GM23248 (cell line): ENCODE measurements around the gene TUBD1. TPM values are rescaled to one million over a fixed set of nuclear protein-coding genes. Genes with fewer than 3 reads are reported as not detected.

Source experiments
- DNase-seq: peaks from one replicate; pipeline ENCODE4 v3.0.0-alpha.2; 2015
- H2AFZ ChIP-seq: fragments of 200-600 bp; sonication (generic); 2 replicates; pipeline ENCODE4 v1.6.1; 2016; ENCODE audit warnings: antibody characterized with exemption
- H3F3A ChIP-seq: fragments of 200-600 bp; sonication (generic); 2 replicates; pipeline ENCODE4 v1.6.1; 2016; ENCODE audit warnings: mild to moderate bottlenecking, antibody characterized with exemption, mixed run types; ENCODE audit not compliant: insufficient read depth
- H3K27ac ChIP-seq: fragments of 200-600 bp; sonication (generic); 2 replicates; pipeline ENCODE4 v1.5.1; 2016; ENCODE audit warnings: mild to moderate bottlenecking
- H3K27me3 ChIP-seq: fragments of 200-600 bp; sonication (generic); replicated peaks from 2 replicates; pipeline ENCODE4 v1.6.1; 2016; ENCODE audit warnings: mild to moderate bottlenecking; ENCODE audit not compliant: insufficient read depth
- H3K36me3 ChIP-seq: fragments of 200-600 bp; sonication (generic); 2 replicates; pipeline ENCODE4 v1.6.1; 2016; ENCODE audit warnings: low read depth, mild to moderate bottlenecking
- H3K4me1 ChIP-seq: fragments of 200-600 bp; sonication (generic); 2 replicates; pipeline ENCODE4 v1.6.1; 2016; ENCODE audit warnings: mild to moderate bottlenecking; ENCODE audit not compliant: insufficient read depth
- H3K4me2 ChIP-seq: fragments of 200-600 bp; sonication (generic); one replicate; pipeline ENCODE4 v1.6.1; 2016; ENCODE audit warnings: mild to moderate bottlenecking; ENCODE audit not compliant: unreplicated experiment
- H3K4me3 ChIP-seq: fragments of 200-600 bp; sonication (generic); 2 replicates; pipeline ENCODE4 v1.5.1; 2016; ENCODE audit warnings: mild to moderate bottlenecking
- H3K79me2 ChIP-seq: fragments of 200-600 bp; sonication (generic); 2 replicates; pipeline ENCODE4 v1.6.1; 2016; ENCODE audit warnings: mild to moderate bottlenecking; ENCODE audit not compliant: insufficient read depth
- H3K9ac ChIP-seq: fragments of 200-600 bp; sonication (generic); 2 replicates; pipeline ENCODE4 v1.6.1; 2016; ENCODE audit warnings: mild to moderate bottlenecking
- H3K9me2 ChIP-seq: fragments of 200-600 bp; sonication (generic); 2 replicates; pipeline ENCODE4 v1.6.1; 2016; ENCODE audit warnings: mixed run types, mild to moderate bottlenecking, moderate library complexity; ENCODE audit not compliant: insufficient read depth
- H3K9me3 ChIP-seq: fragments of 200-600 bp; sonication (generic); one replicate; pipeline ENCODE4 v1.6.1; 2017; ENCODE audit warnings: low read depth
- H4K20me1 ChIP-seq: fragments of 200-600 bp; sonication (generic); 2 replicates; pipeline ENCODE4 v1.6.0; 2016; ENCODE audit not compliant: insufficient read depth
- EZH2 ChIP-seq: fragments of 200-600 bp; sonication (generic); IDR thresholded peaks from 2 replicates; pipeline ENCODE4 v1.6.1; 2018; ENCODE audit warnings: antibody characterized with exemption, mild to moderate bottlenecking; ENCODE audit not compliant: insufficient read depth, poor library complexity, severe bottlenecking
- EZH2phosphoT487 ChIP-seq: fragments of 200-600 bp; sonication (generic); IDR thresholded peaks from 2 replicates; pipeline ENCODE4 v1.6.1; 2018; ENCODE audit warnings: antibody characterized with exemption, moderate library complexity, mild to moderate bottlenecking, low read depth; ENCODE audit not compliant: insufficient read depth
- WGBS, 2 experiments: methylation state at CpG; one replicate each; pipeline ENCODE4 v1.1.6; 2015 to 2017; ENCODE audit warnings: low lambda C conversion rate in 2 of 2, low coverage in 1 of 2; ENCODE audit errors: missing lambda C conversion rate in 2 of 2; 5-methylcytosine and 5-hydroxymethylcytosine counted together
- in situ Hi-C: fragments of 300-500 bp; cut with MboI; formaldehyde crosslinking; loops from 2 replicates; pipeline ENCODE4 v1.15.0; 2020
- microRNA counts: library from miRNA; unstranded; fragments of <30 nt; microRNA quantifications from one replicate; lab custom pipeline; 2016
- microRNA-seq: library from miRNA; unstranded; fragments of <30 nt; microRNA quantifications from one replicate; pipeline ENCODE4, GENCODE V29; 2016; ENCODE audit warnings: borderline number of aligned reads
- polyA plus RNA-seq: library from polyadenylated mRNA; unstranded; fragments of >200 nt; fragmentation: Nextera tagmentation; extraction: Ambion mirVana; gene quantifications from 2 replicates; pipeline ENCODE4 v1.2.1, GENCODE V29; 2016
- small RNA-seq: library from RNA; depleted of rRNA; stranded (forward); fragments of <200 nt; gene quantifications from one replicate; pipeline ENCODE3, GENCODE V24; 2014; ENCODE audit warnings: low read depth, low replicate concordance
- total RNA-seq: library from RNA; depleted of rRNA; stranded (reverse); fragments of >200 nt; shearing (Covaris generic); gene quantifications from 2 replicates; pipeline ENCODE4 v1.2.3, GENCODE V29; 2014; rRNA removed

The TUBD1 gene
- total and polyA plus RNA-seq, 2 experiments from 2014 or later: 3.8 to 4.3 TPM

- no peak for DNase-seq
- TF ChIP-seq EZH2phosphoT487 (no peak), EZH2 (no peak)
- H3K4me3 ChIP-seq: no peak overlapping the region
- H4K20me1 ChIP-seq: no peaks in the 10 kb centered on the region
- peaks cover 33% of the 10 kb centered on the region for H3K4me1 ChIP-seq
- H3K36me3 ChIP-seq: no peaks in the 10 kb centered on the region; the same call in 1 of the 2 replicates
- no peak overlapping the region for H3K9ac ChIP-seq
- in situ Hi-C loops: no loop called here
- H3K4me2 ChIP-seq: no peak overlapping the region
- no peak overlapping the region for H2AFZ ChIP-seq
- H3K9me2 ChIP-seq: no peaks in the 10 kb centered on the region
- no peaks in the 10 kb centered on the region for H3K27me3 ChIP-seq
- no peak overlapping the region for H3K27ac ChIP-seq
- H3K9me3 ChIP-seq: no peaks in the 10 kb centered on the region
- peaks cover 29% of the 10 kb centered on the region for H3K79me2 ChIP-seq
- H3F3A ChIP-seq: peaks cover 25% of the 10 kb centered on the region
- 93 to 100% methylated on average over 1 of the region's 1 CpG for WGBS, 2 experiments
Observed at GRCh38 chr17:59814276-59814675, 78.5 kb downstream of the TUBD1 start.

DNA sequence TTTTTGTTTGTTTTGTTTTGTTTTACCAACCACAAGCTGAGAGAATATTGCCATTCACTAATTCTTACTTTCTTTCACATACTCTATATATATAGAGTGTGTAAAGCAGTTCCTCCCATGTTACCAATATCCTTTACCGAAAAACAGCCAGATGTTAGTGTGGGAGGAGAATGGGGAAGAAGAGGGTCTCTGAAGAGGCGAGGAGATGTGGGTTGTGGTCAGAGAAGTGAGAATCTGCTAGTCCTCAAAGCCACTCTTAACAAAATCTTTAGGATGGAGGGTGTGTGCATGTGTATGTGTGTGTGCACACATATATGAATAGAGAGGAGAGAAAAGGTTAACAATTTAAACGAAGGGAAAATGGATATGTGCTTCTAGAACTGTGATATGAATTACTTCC, 80.6 kb downstream of the TUBD1 start:
- no peak overlapping the region for H3K4me2 ChIP-seq
- in situ Hi-C loops: no loop called here
- TF ChIP-seq EZH2phosphoT487: no peak
- no peak for TF ChIP-seq EZH2
- H3K27me3 ChIP-seq: no peaks in the 10 kb centered on the region
- H2AFZ ChIP-seq: no peak overlapping the region
- peaks cover 42% of the 10 kb centered on the region for H3F3A ChIP-seq
- DNase-seq: no peak
- 88 to 89% methylated on average over 3 of the region's 3 CpGs for WGBS, 2 experiments
- H3K9ac ChIP-seq: no peak overlapping the region
- H3K79me2 ChIP-seq: peaks cover 33% of the 10 kb centered on the region
- peaks cover 53% of the 10 kb centered on the region for H3K4me1 ChIP-seq
- H4K20me1 ChIP-seq: no peaks in the 10 kb centered on the region
- peak overlapping the region; percentile 73; the same call in 1 of the 2 replicates for H3K27ac ChIP-seq
- H3K4me3 ChIP-seq: no peak overlapping the region
- H3K9me3 ChIP-seq: no peaks in the 10 kb centered on the region
- no peaks in the 10 kb centered on the region for H3K9me2 ChIP-seq
- no peaks in the 10 kb centered on the region; the same call in 1 of the 2 replicates for H3K36me3 ChIP-seq

GRCh38 chr17:59811209-59811608, 81.5 kb downstream of the TUBD1 start:
- TF ChIP-seq EZH2 (no peak), EZH2phosphoT487 (no peak)
- peak overlapping the region; percentile 70 for H3K4me2 ChIP-seq
- no peak for DNase-seq
- H3K9me2 ChIP-seq: no peaks in the 10 kb centered on the region
- no peak overlapping the region for H2AFZ ChIP-seq
- H3K9me3 ChIP-seq: no peaks in the 10 kb centered on the region
- peak overlapping the region; percentile 73 for H3K27ac ChIP-seq
- no peaks in the 10 kb centered on the region for H3K27me3 ChIP-seq
- in situ Hi-C loops: no loop called here
- 17 to 24% methylated on average over 1 of the region's 1 CpG for WGBS, 2 experiments
- H3K36me3 ChIP-seq: no peaks in the 10 kb centered on the region; the same call in 1 of the 2 replicates
- H3K4me1 ChIP-seq: peaks cover 60% of the 10 kb centered on the region
- H3K4me3 ChIP-seq: no peak overlapping the region
- peaks cover 42% of the 10 kb centered on the region for H3K79me2 ChIP-seq
- H4K20me1 ChIP-seq: no peaks in the 10 kb centered on the region
- peaks cover 42% of the 10 kb centered on the region for H3F3A ChIP-seq
- H3K9ac ChIP-seq: peak overlapping the region; percentile 27; the same call in 1 of the 2 replicates

DNA sequence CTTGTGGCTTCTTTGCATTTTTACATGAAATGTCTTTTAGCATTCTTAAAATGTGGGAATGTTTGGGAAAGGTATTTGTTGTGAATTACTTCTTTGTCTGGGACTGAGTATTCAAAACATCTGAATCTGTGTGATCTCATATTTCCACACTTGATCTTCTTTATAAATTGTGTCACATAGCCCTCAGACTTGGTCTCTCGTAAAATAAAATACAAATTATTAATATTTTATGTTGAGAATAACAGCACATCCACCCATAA, 81.9 kb downstream of the TUBD1 start:
- Histone ChIP-seq H3K4me2 (peak overlapping the region; percentile 70), H3K27ac (peak overlapping the region; percentile 73), H3K9me3 (no peaks in the 10 kb centered on the region), H3K4me1 (peaks cover 60% of the 10 kb centered on the region), H3K9ac (peak overlapping the region; percentile 27; the same call in 1 of the 2 replicates), H4K20me1 (no peaks in the 10 kb centered on the region), H3K9me2 (no peaks in the 10 kb centered on the region), H3K4me3 (no peak overlapping the region), H3K79me2 (peaks cover 46% of the 10 kb centered on the region), H3K36me3 (no peaks in the 10 kb centered on the region; the same call in 1 of the 2 replicates), H3K27me3 (no peaks in the 10 kb centered on the region), H2AFZ (no peak overlapping the region), H3F3A (peaks cover 42% of the 10 kb centered on the region)
- 83 to 87% methylated on average over 1 of the region's 1 CpG for WGBS, 2 experiments
- no peak for TF ChIP-seq EZH2
- TF ChIP-seq EZH2phosphoT487: no peak
- DNase-seq: peak; percentile 27
- in situ Hi-C loops: no loop called here

MicroRNAs encoded within 50 kb of the gene (microRNA counts, 767-probe panel; counts per million panel counts)
- microRNA hsa-miR-21-5p (lab: Ali Mortazavi, UCI): 9,157 counts per million, percentile 98 among the panel's probes with 10 or more counts

Small RNA genes within 50 kb of the gene (microRNA-seq; reads per million reads assigned to microRNA genes)
- 121,157 reads per million, percentile 99 among the genes with 10 or more reads in this experiment for gene MIR21

Small RNA genes within 50 kb of the gene (small RNA-seq; reads per million reads assigned to genes)
- gene RNU6-450P: not detected
- not detected for gene RPS29P21

Other genes starting within 250 kb of the TUBD1 start
- 18.2 and 19.1 TPM in 2 replicates for gene PTRH2, start 185.5 kb downstream of the TUBD1 start, total RNA-seq
- 33.7 and 34.4 TPM in 2 replicates for gene PTRH2, start 185.5 kb downstream of the TUBD1 start, polyA plus RNA-seq
- 214 and 216 TPM in 2 replicates for gene VMP1, start 185.3 kb downstream of the TUBD1 start, total RNA-seq
- 120 and 134 TPM in 2 replicates for gene VMP1, start 185.3 kb downstream of the TUBD1 start, polyA plus RNA-seq
- gene RPS6KB1, start 178 bp upstream of the TUBD1 start, total RNA-seq: 23.3 and 33.6 TPM in 2 replicates
- 28.6 and 31.4 TPM in 2 replicates for gene RPS6KB1, start 178 bp upstream of the TUBD1 start, polyA plus RNA-seq
- gene RNFT1, start 71.8 kb upstream of the TUBD1 start, total RNA-seq: 19.9 and 29.1 TPM in 2 replicates
- 20.8 and 23.4 TPM in 2 replicates for gene RNFT1, start 71.8 kb upstream of the TUBD1 start, polyA plus RNA-seq
- 14.9 and 29.3 TPM in 2 replicates for gene HEATR6, start 186.0 kb upstream of the TUBD1 start, total RNA-seq
- gene HEATR6, start 186.0 kb upstream of the TUBD1 start, polyA plus RNA-seq: 11.2 and 12.4 TPM in 2 replicates